ENCODE measurements around the gene ZFR2. TPM values are rescaled to one million over a fixed set of nuclear protein-coding genes. Genes with fewer than 3 reads are reported as not detected.

ZFR2 gene
- total RNA-seq, 1 donor from 2014 or later = not detected

- H3K27ac Mint-ChIP-seq (ENCODE audit: unreplicated experiment) = no peak overlapping the region
- H3K9me3 Mint-ChIP-seq (ENCODE audit: unreplicated experiment) = no peaks in the 10 kb centered on the region
- H3K4me1 Mint-ChIP-seq (ENCODE audit: unreplicated experiment) = peaks cover 3% of the 10 kb centered on the region
- DNase-seq (ENCODE audit: extremely low spot score, unreplicated experiment) = no peak
- H3K4me3 Mint-ChIP-seq (ENCODE audit: unreplicated experiment) = no peak overlapping the region
- peaks cover 17% of the 10 kb centered on the region for H3K27me3 Mint-ChIP-seq (ENCODE audit: unreplicated experiment)
- no peaks in the 10 kb centered on the region for H3K36me3 Mint-ChIP-seq (ENCODE audit: unreplicated experiment)
- no peak for TF ChIP-seq CTCF (IDR thresholded peaks at IDR 0.05)
Measured at GRCh38 chr19:3826163-3826562, 42.7 kb downstream of the ZFR2 start.

- H3K27ac Mint-ChIP-seq (ENCODE audit: unreplicated experiment) = no peak overlapping the region
- H3K36me3 Mint-ChIP-seq (ENCODE audit: unreplicated experiment) = no peaks in the 10 kb centered on the region
- peaks cover 3% of the 10 kb centered on the region for H3K4me1 Mint-ChIP-seq (ENCODE audit: unreplicated experiment)
- peaks cover 10% of the 10 kb centered on the region for H3K27me3 Mint-ChIP-seq (ENCODE audit: unreplicated experiment)
- no peak for TF ChIP-seq CTCF (IDR thresholded peaks at IDR 0.05)
- no peak overlapping the region for H3K4me3 Mint-ChIP-seq (ENCODE audit: unreplicated experiment)
- no peaks in the 10 kb centered on the region for H3K9me3 Mint-ChIP-seq (ENCODE audit: unreplicated experiment)
- DNase-seq (ENCODE audit: extremely low spot score, unreplicated experiment) = no peak
Measured at GRCh38 chr19:3825286-3825956, 43.4 kb downstream of the ZFR2 start.

GRCh38 chr19:3823350-3823713, 45.5 kb downstream of the ZFR2 start:
- H3K27ac Mint-ChIP-seq (ENCODE audit: unreplicated experiment) = no peak overlapping the region
- peaks cover 4% of the 10 kb centered on the region for H3K27me3 Mint-ChIP-seq (ENCODE audit: unreplicated experiment)
- no peak overlapping the region for H3K4me3 Mint-ChIP-seq (ENCODE audit: unreplicated experiment)
- no peaks in the 10 kb centered on the region for H3K9me3 Mint-ChIP-seq (ENCODE audit: unreplicated experiment)
- no peak for TF ChIP-seq CTCF (IDR thresholded peaks at IDR 0.05)
- no peaks in the 10 kb centered on the region for H3K36me3 Mint-ChIP-seq (ENCODE audit: unreplicated experiment)
- DNase-seq (ENCODE audit: extremely low spot score, unreplicated experiment) = no peak
- H3K4me1 Mint-ChIP-seq (ENCODE audit: unreplicated experiment) = no peaks in the 10 kb centered on the region

- Mint-ChIP-seq H3K9me3 (ENCODE audit: unreplicated experiment) (no peaks in the 10 kb centered on the region), H3K27ac (ENCODE audit: unreplicated experiment) (no peak overlapping the region), H3K36me3 (ENCODE audit: unreplicated experiment) (no peaks in the 10 kb centered on the region), H3K27me3 (ENCODE audit: unreplicated experiment) (peaks cover 4% of the 10 kb centered on the region), H3K4me3 (ENCODE audit: unreplicated experiment) (no peak overlapping the region), H3K4me1 (ENCODE audit: unreplicated experiment) (no peaks in the 10 kb centered on the region)
- TF ChIP-seq CTCF (IDR thresholded peaks at IDR 0.05) = no peak
- DNase-seq (ENCODE audit: extremely low spot score, unreplicated experiment) = no peak
Measured at GRCh38 chr19:3822683-3823349, 46.0 kb downstream of the ZFR2 start.

- TF ChIP-seq CTCF (IDR thresholded peaks at IDR 0.05) = peak; percentile 91
- peak; percentile 86 for DNase-seq (ENCODE audit: extremely low spot score, unreplicated experiment)
- peaks cover 4% of the 10 kb centered on the region for H3K27me3 Mint-ChIP-seq (ENCODE audit: unreplicated experiment)
- H3K27ac Mint-ChIP-seq (ENCODE audit: unreplicated experiment) = no peak overlapping the region
- H3K36me3 Mint-ChIP-seq (ENCODE audit: unreplicated experiment) = no peaks in the 10 kb centered on the region
- H3K4me1 Mint-ChIP-seq (ENCODE audit: unreplicated experiment) = no peaks in the 10 kb centered on the region
- no peaks in the 10 kb centered on the region for H3K9me3 Mint-ChIP-seq (ENCODE audit: unreplicated experiment)
- H3K4me3 Mint-ChIP-seq (ENCODE audit: unreplicated experiment) = no peak overlapping the region
Measured at GRCh38 chr19:3821857-3822364, 46.9 kb downstream of the ZFR2 start.

Data from osteocyte (in vitro differentiated cells).